Hepatocyte (in vitro differentiated cells): ENCODE data around the gene TRPM3. TPM values are rescaled to one million over a fixed set of nuclear protein-coding genes. Genes with fewer than 3 reads are reported as not detected.

Experiments used
- DNase-seq: peaks from one replicate; pipeline ENCODE4 v3.0.0-alpha.2; 2016; ENCODE audit warnings: low spot score
- H2AFZ ChIP-seq: fragments of 200-600 bp; sonication (generic); 2 replicates; pipeline ENCODE4 v1.6.0; 2016; ENCODE audit warnings: antibody characterized with exemption, mild to moderate bottlenecking
- H3K27ac ChIP-seq: fragments of 200-600 bp; sonication (generic); 2 replicates; pipeline ENCODE4 v1.5.1; 2016; ENCODE audit warnings: mild to moderate bottlenecking
- H3K27me3 ChIP-seq: fragments of 200-600 bp; sonication (generic); 2 replicates; pipeline ENCODE4 v1.6.1; 2016
- H3K36me3 ChIP-seq: fragments of 200-600 bp; sonication (generic); replicated peaks from 2 replicates; pipeline ENCODE4 v1.5.1; 2016; ENCODE audit warnings: low read depth; ENCODE audit not compliant: insufficient read depth
- H3K4me1 ChIP-seq: fragments of 200-600 bp; sonication (generic); 2 replicates; pipeline ENCODE4 v1.5.1; 2016; ENCODE audit warnings: mild to moderate bottlenecking, moderate library complexity; ENCODE audit not compliant: insufficient read depth
- H3K4me2 ChIP-seq: fragments of 200-600 bp; sonication (generic); 2 replicates; pipeline ENCODE4 v1.6.0; 2016
- H3K4me3 ChIP-seq: fragments of 200-600 bp; sonication (generic); 2 replicates; pipeline ENCODE4 v1.5.1; 2016; ENCODE audit warnings: mild to moderate bottlenecking
- H3K79me2 ChIP-seq: fragments of 200-600 bp; sonication (generic); 2 replicates; pipeline ENCODE4 v1.6.0; 2017; ENCODE audit warnings: mild to moderate bottlenecking
- H3K9me2 ChIP-seq: fragments of 200-600 bp; sonication (generic); replicated peaks from 2 replicates; pipeline ENCODE4 v1.6.0; 2017; ENCODE audit warnings: mild to moderate bottlenecking; ENCODE audit not compliant: insufficient read depth
- H3K9me3 ChIP-seq: fragments of 200-600 bp; sonication (generic); 2 replicates; pipeline ENCODE4 v1.5.1; 2016; ENCODE audit warnings: low read depth, mild to moderate bottlenecking
- H4K20me1 ChIP-seq: fragments of 200-600 bp; sonication (generic); 2 replicates; pipeline ENCODE4 v1.6.0; 2016; ENCODE audit warnings: mild to moderate bottlenecking; ENCODE audit not compliant: insufficient read depth, poor library complexity, severe bottlenecking
- EZH2 ChIP-seq: fragments of 200-600 bp; sonication (generic); IDR thresholded peaks from 2 replicates; pipeline ENCODE4 v1.6.1; 2016; ENCODE audit warnings: antibody characterized with exemption, mild to moderate bottlenecking, borderline replicate concordance
- EZH2phosphoT487 ChIP-seq: fragments of 200-600 bp; sonication (generic); IDR thresholded peaks from one replicate; pipeline ENCODE4 v1.6.1; 2018; ENCODE audit warnings: antibody characterized with exemption, mild to moderate bottlenecking, low read depth, moderate library complexity; ENCODE audit not compliant: unreplicated experiment, severe bottlenecking
- WGBS: methylation state at CpG from one replicate; pipeline ENCODE4 v1.1.6; 2016; ENCODE audit warnings: low lambda C conversion rate; ENCODE audit errors: missing lambda C conversion rate; 5-methylcytosine and 5-hydroxymethylcytosine counted together
- polyA plus RNA-seq: library from polyadenylated mRNA; unstranded; fragments of >200 nt; fragmentation: Nextera tagmentation; extraction: Ambion mirVana; gene quantifications from 2 replicates; pipeline ENCODE4 v1.2.1, GENCODE V29; 2016
- total RNA-seq: library from RNA; depleted of rRNA; stranded (reverse); fragments of >200 nt; gene quantifications from 2 replicates; pipeline ENCODE4 v1.2.3, GENCODE V29; 2014
- TF ChIP-seq, protein P1 (sequence below): fragments of 200-600 bp; sonication (generic); IDR thresholded peaks from 2 replicates; pipeline ENCODE4 v1.5.1; 2016; ENCODE audit warnings: antibody characterized with exemption, mild to moderate bottlenecking; ENCODE audit not compliant: poor library complexity

Gene TRPM3
- total and polyA plus RNA-seq, 2 experiments from 2014 or later, result 0.60 to 0.68 TPM

DNA sequence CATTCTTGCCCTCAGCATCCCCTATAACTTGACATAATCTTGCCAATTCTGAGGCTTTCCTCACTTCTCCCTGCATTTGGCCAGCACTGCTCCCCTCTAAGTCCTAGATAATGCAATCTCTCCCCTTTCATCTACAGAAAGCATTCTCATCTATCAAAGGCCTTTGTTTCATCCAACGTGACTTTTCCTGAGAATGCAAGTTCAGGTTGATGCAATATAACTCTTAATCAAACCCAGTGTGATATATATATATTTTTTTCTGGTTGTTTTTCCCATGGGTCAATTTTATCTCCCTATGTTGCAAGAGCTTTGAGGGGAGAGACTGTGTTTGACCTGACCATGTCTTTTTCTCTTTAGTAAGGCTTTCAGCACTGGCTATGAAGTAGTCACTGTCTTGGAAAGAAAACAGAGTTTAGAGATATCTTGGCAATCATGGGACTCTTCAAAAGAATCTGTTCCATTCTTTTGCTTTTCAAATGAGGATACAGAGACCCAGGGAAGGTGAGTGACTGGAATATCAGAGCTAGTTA lies 268.6 kb downstream of the TRPM3 start:
- Histone ChIP-seq H3K79me2 (no peaks in the 10 kb centered on the region), H3K4me2 (no peak overlapping the region), H2AFZ (no peak overlapping the region), H4K20me1 (no peaks in the 10 kb centered on the region), H3K4me3 (no peak overlapping the region), H3K9me2 (no peaks in the 10 kb centered on the region), H3K36me3 (no peaks in the 10 kb centered on the region), H3K27me3 (no peaks in the 10 kb centered on the region), H3K27ac (no peak overlapping the region), H3K4me1 (no peaks in the 10 kb centered on the region), H3K9me3 (no peaks in the 10 kb centered on the region)
- TF ChIP-seq EZH2phosphoT487 (no peak), EZH2 (no peak)
- TF ChIP-seq, protein P1, sequence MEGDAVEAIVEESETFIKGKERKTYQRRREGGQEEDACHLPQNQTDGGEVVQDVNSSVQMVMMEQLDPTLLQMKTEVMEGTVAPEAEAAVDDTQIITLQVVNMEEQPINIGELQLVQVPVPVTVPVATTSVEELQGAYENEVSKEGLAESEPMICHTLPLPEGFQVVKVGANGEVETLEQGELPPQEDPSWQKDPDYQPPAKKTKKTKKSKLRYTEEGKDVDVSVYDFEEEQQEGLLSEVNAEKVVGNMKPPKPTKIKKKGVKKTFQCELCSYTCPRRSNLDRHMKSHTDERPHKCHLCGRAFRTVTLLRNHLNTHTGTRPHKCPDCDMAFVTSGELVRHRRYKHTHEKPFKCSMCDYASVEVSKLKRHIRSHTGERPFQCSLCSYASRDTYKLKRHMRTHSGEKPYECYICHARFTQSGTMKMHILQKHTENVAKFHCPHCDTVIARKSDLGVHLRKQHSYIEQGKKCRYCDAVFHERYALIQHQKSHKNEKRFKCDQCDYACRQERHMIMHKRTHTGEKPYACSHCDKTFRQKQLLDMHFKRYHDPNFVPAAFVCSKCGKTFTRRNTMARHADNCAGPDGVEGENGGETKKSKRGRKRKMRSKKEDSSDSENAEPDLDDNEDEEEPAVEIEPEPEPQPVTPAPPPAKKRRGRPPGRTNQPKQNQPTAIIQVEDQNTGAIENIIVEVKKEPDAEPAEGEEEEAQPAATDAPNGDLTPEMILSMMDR, result no peak
- WGBS, result 50% methylated on average over 1 of the region's 1 CpG
- no peak for DNase-seq

DNA sequence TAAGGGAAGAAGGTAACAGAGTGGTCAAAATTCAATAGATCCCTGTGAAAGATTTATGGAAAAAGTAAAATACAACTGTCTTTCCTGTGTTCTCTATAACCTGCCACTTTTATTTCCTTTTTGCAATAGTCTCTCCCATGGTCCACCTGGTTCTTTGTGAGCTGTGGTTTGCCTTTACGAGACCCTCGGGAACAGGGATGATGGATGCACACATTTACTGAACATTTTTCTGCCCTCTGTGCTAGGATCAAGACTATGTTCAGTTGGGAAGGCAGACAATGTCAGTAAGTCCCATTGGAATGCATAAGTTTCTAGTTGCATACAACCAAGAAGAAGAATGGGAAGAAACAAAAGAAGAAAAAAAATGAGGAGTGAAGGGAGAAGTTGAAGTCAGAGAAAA lies 281.2 kb downstream of the TRPM3 start:
- H3K9me2 ChIP-seq, result no peaks in the 10 kb centered on the region
- WGBS, result 74% methylated on average over 2 of the region's 2 CpGs
- H4K20me1 ChIP-seq, result no peaks in the 10 kb centered on the region
- no peaks in the 10 kb centered on the region for H3K27me3 ChIP-seq
- H3K36me3 ChIP-seq, result no peaks in the 10 kb centered on the region
- H2AFZ ChIP-seq, result no peak overlapping the region
- H3K4me3 ChIP-seq, result no peak overlapping the region
- H3K79me2 ChIP-seq, result no peaks in the 10 kb centered on the region
- no peak for DNase-seq
- H3K9me3 ChIP-seq, result no peaks in the 10 kb centered on the region
- no peak overlapping the region for H3K4me2 ChIP-seq
- no peak overlapping the region for H3K27ac ChIP-seq
- H3K4me1 ChIP-seq, result no peaks in the 10 kb centered on the region
- TF ChIP-seq, protein P1, result no peak
- TF ChIP-seq EZH2phosphoT487 (no peak), EZH2 (no peak)

DNA sequence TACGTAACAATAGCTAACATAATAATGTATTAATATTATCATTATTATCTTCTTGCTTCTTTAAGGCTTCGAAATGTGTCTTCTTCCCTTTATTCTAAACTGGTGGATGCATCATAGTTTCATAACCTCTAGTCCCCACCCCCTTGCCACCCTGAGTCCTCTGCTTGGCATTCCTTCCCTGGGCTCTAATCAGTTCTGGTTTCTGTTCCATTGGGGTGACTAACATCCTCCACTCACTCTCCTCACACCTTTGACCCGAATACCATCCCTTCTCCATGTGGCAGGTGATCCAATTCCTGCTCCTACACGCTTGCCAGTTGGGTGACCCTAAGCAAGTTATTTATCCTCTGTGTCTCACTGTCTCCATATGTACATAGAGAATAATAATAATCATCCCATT lies 286.1 kb downstream of the TRPM3 start:
- H3K27me3 ChIP-seq, result no peaks in the 10 kb centered on the region
- no peaks in the 10 kb centered on the region for H3K36me3 ChIP-seq
- no peak overlapping the region for H2AFZ ChIP-seq
- TF ChIP-seq, protein P1, result no peak
- TF ChIP-seq EZH2phosphoT487, result no peak
- TF ChIP-seq EZH2, result no peak
- DNase-seq, result no peak
- H3K27ac ChIP-seq, result no peak overlapping the region
- WGBS, result 90% methylated on average over 4 of the region's 4 CpGs
- H3K4me2 ChIP-seq, result no peak overlapping the region
- no peak overlapping the region for H3K4me3 ChIP-seq
- no peaks in the 10 kb centered on the region for H3K9me2 ChIP-seq
- H3K79me2 ChIP-seq, result no peaks in the 10 kb centered on the region
- H4K20me1 ChIP-seq, result no peaks in the 10 kb centered on the region
- H3K9me3 ChIP-seq, result no peaks in the 10 kb centered on the region
- no peaks in the 10 kb centered on the region for H3K4me1 ChIP-seq

DNA sequence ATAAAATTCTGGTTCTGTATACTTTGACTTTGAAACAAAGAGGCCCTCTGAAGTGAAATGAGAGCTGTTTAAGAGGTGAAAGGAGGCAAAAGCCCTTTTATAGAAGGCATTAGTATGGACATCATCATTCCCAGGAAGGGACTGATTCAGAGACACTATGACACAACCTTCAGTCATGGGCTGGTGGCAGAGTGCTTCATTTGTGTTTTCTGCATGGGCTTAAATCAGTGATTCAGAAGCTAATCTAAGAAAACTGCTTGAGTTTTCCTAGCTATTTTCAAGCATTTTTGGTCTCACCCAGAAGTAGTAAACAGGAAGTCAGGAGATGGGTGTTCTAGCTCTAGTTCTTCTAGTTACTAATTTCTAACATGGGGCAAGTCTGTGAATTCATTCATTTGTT lies 288.9 kb downstream of the TRPM3 start:
- no peak overlapping the region for H3K27ac ChIP-seq
- H3K4me3 ChIP-seq, result no peak overlapping the region
- no peaks in the 10 kb centered on the region for H3K9me3 ChIP-seq
- no peaks in the 10 kb centered on the region for H3K4me1 ChIP-seq
- no peak overlapping the region for H3K4me2 ChIP-seq
- H3K79me2 ChIP-seq, result no peaks in the 10 kb centered on the region
- DNase-seq, result no peak
- H3K9me2 ChIP-seq, result no peaks in the 10 kb centered on the region
- H3K36me3 ChIP-seq, result no peaks in the 10 kb centered on the region
- TF ChIP-seq EZH2 (no peak), EZH2phosphoT487 (no peak)
- TF ChIP-seq, protein P1, result no peak
- no peaks in the 10 kb centered on the region for H3K27me3 ChIP-seq
- no peak overlapping the region for H2AFZ ChIP-seq
- no peaks in the 10 kb centered on the region for H4K20me1 ChIP-seq
